Fibroblast of lung (primary cell): ENCODE data around the gene PSMC3. TPM values are rescaled to one million over a fixed set of nuclear protein-coding genes. Genes with fewer than 3 reads are reported as not detected.

Experiments used
- DNase-seq, 2 donors: peaks; one replicate each; pipeline versions ENCODE4 v3.0.0 to v3.0.0-alpha.2; 2010; ENCODE audit warnings: low read depth in 2 of 2
- H2AFZ ChIP-seq: 2 replicates; pipeline ENCODE4 v1.5.1; 2012; ENCODE audit warnings: low read length, control low read depth, inconsistent platforms
- H3K27ac ChIP-seq: 2 replicates; pipeline ENCODE4 v1.5.1; 2011; ENCODE audit warnings: low read length, control low read depth; ENCODE audit not compliant: insufficient read depth
- H3K27me3 ChIP-seq: 2 replicates; pipeline ENCODE4 v1.5.1; 2011; ENCODE audit warnings: mild to moderate bottlenecking, low read length; ENCODE audit not compliant: control insufficient read depth, insufficient read depth
- H3K36me3 ChIP-seq: 2 replicates; pipeline ENCODE4 v1.5.1; 2011; ENCODE audit warnings: low read length; ENCODE audit not compliant: control insufficient read depth, insufficient read depth
- H3K4me1 ChIP-seq: 2 replicates; pipeline ENCODE4 v1.5.1; 2011; ENCODE audit warnings: low read length; ENCODE audit not compliant: control insufficient read depth, insufficient read depth; ENCODE audit errors: extremely low read depth
- H3K4me2 ChIP-seq: 2 replicates; pipeline ENCODE4 v1.5.1; 2011; ENCODE audit warnings: low read length, control low read depth; ENCODE audit not compliant: insufficient read depth; ENCODE audit errors: extremely low read depth
- H3K4me3 ChIP-seq, 4 experiments: fragments of 200-600 bp in 1 of 4; sonication (generic) in 1 of 4; replicated peaks in 1 of 4; 2 replicates each; pipeline ENCODE4 v1.5.1; 2011 to 2016; ENCODE audit warnings: low read length in 4 of 4, low read depth in 3 of 4, mild to moderate bottlenecking in 3 of 4, control low read depth in 2 of 4, inconsistent platforms in 1 of 4, mixed read lengths in 1 of 4; ENCODE audit not compliant: insufficient read depth in 1 of 4; ENCODE audit errors: control extremely low read depth in 1 of 4
- H3K79me2 ChIP-seq: 2 replicates; pipeline ENCODE4 v1.5.1; 2012; ENCODE audit warnings: mild to moderate bottlenecking, low read length, inconsistent platforms; ENCODE audit not compliant: control insufficient read depth, insufficient read depth
- H3K9ac ChIP-seq: 2 replicates; pipeline ENCODE4 v1.5.1; 2011; ENCODE audit warnings: mild to moderate bottlenecking, low read length, control low read depth; ENCODE audit not compliant: insufficient read depth
- H3K9me3 ChIP-seq: 2 replicates; pipeline ENCODE4 v1.5.1; 2012; ENCODE audit warnings: low read depth, low read length; ENCODE audit not compliant: control insufficient read depth, insufficient read depth
- H4K20me1 ChIP-seq: 2 replicates; pipeline ENCODE4 v1.5.1; 2011; ENCODE audit warnings: low read length; ENCODE audit not compliant: control insufficient read depth, insufficient read depth; ENCODE audit errors: extremely low read depth
- EZH2 ChIP-seq: IDR thresholded peaks from 2 replicates; pipeline ENCODE4 v1.5.1; 2012; ENCODE audit warnings: low read length, control low read depth, mild to moderate bottlenecking; ENCODE audit errors: missing control alignments
- polyA plus RNA-seq, 2 donors: library from polyadenylated mRNA; depleted of rRNA in 1 of 2; stranded (reverse) in 1 of 2; unstranded in 1 of 2; fragments of >200 nt; gene quantifications; 2 replicates each; pipeline ENCODE4 v1.2.1, GENCODE V29; 2011 to 2012; ENCODE audit warnings: missing spikeins in 1 of 2
- total RNA-seq: library from RNA; depleted of rRNA; stranded (reverse); fragments of >200 nt; gene quantifications from 2 replicates; pipeline ENCODE4 v1.2.1, GENCODE V29; 2014
- TF ChIP-seq, protein P1 (sequence below), 2 donors: IDR thresholded peaks in 1 of 2; conservative IDR thresholded peaks in 1 of 2; 1 replicate in 1 of 2; 2 replicates in 1 of 2; pipeline ENCODE4 v1.5.1; 2011 to 2012; ENCODE audit warnings: low read length in 2 of 2, control low read depth in 1 of 2, inconsistent platforms in 1 of 2, low read depth in 1 of 2, mild to moderate bottlenecking in 1 of 2

PSMC3 gene
- total and polyA plus RNA-seq, 2 donors (not counting 1 experiment from before 2014, with no cell fraction given): 107 to 294 TPM

DNA sequence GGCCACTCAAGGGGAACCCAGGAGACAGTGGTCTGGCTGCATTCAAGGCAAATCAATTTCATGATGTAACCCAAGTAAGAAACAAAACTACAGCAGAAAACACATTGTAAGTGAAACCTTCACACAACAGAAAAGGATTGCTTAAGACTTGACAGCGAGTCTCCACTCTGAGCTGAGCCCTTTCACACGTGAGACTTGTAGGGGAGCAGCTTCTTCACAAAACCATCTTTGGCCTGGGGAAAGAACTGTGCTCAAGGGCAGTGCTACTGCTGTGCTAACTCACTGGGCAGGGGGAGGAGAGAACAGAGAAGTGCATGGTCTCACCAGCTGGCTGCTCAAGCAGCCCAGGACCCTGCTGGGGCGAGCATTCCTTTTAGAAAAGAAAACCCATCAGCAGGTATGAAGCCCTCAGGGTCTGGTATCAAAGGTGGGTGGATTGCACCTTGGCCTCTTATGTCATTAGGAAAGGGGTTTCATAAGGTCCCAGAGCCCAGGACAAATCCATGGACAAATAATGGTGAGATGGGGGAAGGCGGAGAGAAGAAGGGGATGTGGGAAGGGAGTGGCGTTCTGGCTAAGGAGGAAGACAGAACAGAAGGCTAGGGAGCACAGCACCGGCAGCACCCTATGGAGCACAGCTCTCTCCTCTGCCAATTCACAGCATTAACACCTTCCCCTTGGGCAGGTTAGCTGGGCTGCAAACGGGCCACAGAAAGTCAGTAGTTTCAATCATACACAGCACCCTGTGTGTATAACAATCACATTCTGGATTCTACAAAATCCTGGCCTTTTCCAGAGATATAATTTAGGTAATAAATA is 43.3 kb upstream of the PSMC3 start:
- TF ChIP-seq, protein P1, sequence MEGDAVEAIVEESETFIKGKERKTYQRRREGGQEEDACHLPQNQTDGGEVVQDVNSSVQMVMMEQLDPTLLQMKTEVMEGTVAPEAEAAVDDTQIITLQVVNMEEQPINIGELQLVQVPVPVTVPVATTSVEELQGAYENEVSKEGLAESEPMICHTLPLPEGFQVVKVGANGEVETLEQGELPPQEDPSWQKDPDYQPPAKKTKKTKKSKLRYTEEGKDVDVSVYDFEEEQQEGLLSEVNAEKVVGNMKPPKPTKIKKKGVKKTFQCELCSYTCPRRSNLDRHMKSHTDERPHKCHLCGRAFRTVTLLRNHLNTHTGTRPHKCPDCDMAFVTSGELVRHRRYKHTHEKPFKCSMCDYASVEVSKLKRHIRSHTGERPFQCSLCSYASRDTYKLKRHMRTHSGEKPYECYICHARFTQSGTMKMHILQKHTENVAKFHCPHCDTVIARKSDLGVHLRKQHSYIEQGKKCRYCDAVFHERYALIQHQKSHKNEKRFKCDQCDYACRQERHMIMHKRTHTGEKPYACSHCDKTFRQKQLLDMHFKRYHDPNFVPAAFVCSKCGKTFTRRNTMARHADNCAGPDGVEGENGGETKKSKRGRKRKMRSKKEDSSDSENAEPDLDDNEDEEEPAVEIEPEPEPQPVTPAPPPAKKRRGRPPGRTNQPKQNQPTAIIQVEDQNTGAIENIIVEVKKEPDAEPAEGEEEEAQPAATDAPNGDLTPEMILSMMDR (conservative IDR thresholded peaks at IDR 0.05 in 1 of 2, IDR thresholded peaks at IDR 0.05 in 1 of 2; ENCODE audit: low read depth in 1 of 2, low read length in 2 of 2): no peak
- TF ChIP-seq EZH2: no peak
- peaks cover 25% of the 10 kb centered on the region for H3K36me3 ChIP-seq
- no peak overlapping the region for H3K9ac ChIP-seq
- H3K9me3 ChIP-seq: no peaks in the 10 kb centered on the region
- peaks cover 27% of the 10 kb centered on the region for H3K79me2 ChIP-seq
- H3K4me1 ChIP-seq: peaks cover 8% of the 10 kb centered on the region
- H4K20me1 ChIP-seq: no peaks in the 10 kb centered on the region
- H3K27ac ChIP-seq: no peak overlapping the region
- H3K4me3 ChIP-seq: no peak overlapping the region
- peak in 1 of 2 donors; percentile 41 for DNase-seq
- no peak overlapping the region for H2AFZ ChIP-seq
- H3K27me3 ChIP-seq: no peaks in the 10 kb centered on the region
- H3K4me2 ChIP-seq: no peak overlapping the region

DNA sequence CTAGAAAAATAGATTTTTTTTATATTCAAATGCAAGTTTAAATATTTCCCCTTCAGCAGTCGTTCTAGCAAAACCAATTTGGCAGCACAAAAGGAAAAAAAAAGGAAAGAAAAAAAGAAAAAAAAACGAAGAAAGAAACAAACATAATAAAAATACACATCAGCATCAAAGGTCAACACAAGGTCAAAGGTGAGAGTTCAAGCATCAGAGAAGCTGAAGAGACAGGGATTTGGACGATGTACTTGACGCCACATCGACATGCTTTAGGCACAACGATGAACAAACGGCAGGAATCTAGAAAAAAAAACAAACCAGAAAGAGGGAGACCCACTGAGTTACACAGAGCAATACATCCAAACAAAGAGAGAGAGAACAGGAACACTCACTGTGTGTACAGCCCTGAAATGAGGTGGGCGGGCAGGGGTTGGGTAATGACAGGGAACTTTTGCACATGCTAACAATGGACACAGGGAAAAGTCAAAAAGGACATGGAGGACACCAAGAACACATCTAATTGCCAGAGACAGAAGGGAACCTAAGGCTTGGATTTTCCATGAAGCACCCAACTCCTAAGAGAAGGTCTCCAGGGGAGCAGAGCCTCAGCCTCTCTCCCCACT is 42.5 kb upstream of the PSMC3 start:
- no peak overlapping the region for H2AFZ ChIP-seq
- H3K4me1 ChIP-seq: peaks cover 8% of the 10 kb centered on the region
- no peaks in the 10 kb centered on the region for H3K9me3 ChIP-seq
- no peak overlapping the region for H3K4me2 ChIP-seq
- H4K20me1 ChIP-seq: no peaks in the 10 kb centered on the region
- no peak overlapping the region for H3K9ac ChIP-seq
- peaks cover 28% of the 10 kb centered on the region for H3K36me3 ChIP-seq
- H3K79me2 ChIP-seq: peaks cover 27% of the 10 kb centered on the region
- H3K27ac ChIP-seq: no peak overlapping the region
- H3K27me3 ChIP-seq: no peaks in the 10 kb centered on the region
- no peak for TF ChIP-seq EZH2
- TF ChIP-seq, protein P1 (conservative IDR thresholded peaks at IDR 0.05 in 1 of 2, IDR thresholded peaks at IDR 0.05 in 1 of 2; ENCODE audit: low read depth in 1 of 2, low read length in 2 of 2): no peak
- peak; percentile 5 to 18 for DNase-seq
- H3K4me3 ChIP-seq: no peak overlapping the region

DNA sequence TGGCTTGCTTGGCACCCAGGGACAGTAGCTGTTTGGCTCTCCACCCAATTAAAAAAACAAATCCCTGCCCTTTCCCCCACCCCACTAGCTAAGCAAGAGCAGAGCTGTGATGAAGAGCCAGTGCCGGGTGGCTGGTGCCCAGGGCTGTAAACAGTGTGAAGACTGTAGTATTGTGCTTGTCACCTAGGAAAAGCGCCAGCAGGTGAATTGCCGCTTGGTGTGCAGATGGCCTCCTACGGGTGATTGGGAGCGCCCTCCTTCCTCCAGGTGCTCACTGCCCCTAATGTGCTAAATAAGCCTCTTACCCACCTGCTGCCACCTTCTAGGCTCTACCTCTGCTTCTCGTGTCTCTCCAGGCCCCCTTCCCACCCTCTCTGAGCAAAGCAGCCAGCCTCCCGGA is 41.1 kb upstream of the PSMC3 start:
- Histone ChIP-seq H3K9me3 (no peaks in the 10 kb centered on the region), H3K79me2 (peaks cover 27% of the 10 kb centered on the region), H2AFZ (no peak overlapping the region), H4K20me1 (no peaks in the 10 kb centered on the region), H3K36me3 (peaks cover 23% of the 10 kb centered on the region), H3K27ac (no peak overlapping the region), H3K4me2 (peak overlapping the region; percentile 3), H3K27me3 (no peaks in the 10 kb centered on the region), H3K9ac (no peak overlapping the region), H3K4me3 (no peak overlapping the region), H3K4me1 (peaks cover 8% of the 10 kb centered on the region)
- no peak for TF ChIP-seq EZH2
- TF ChIP-seq, protein P1 (conservative IDR thresholded peaks at IDR 0.05 in 1 of 2, IDR thresholded peaks at IDR 0.05 in 1 of 2; ENCODE audit: low read depth in 1 of 2, low read length in 2 of 2): no peak
- DNase-seq: no peak
